Measurements from ENCODE around the gene RAB39B. TPM values are rescaled to one million over a fixed set of nuclear protein-coding genes. Genes with fewer than 3 reads are reported as not detected.
"Not testable (repeated sequence)": the region's sequence is repeated elsewhere in the genome, so short reads cannot be mapped to it uniquely, and the experiment has no call there.

The RAB39B gene
- total RNA-seq, 1 experiment from 2014 or later, result 8.0 TPM

- peaks cover 14% of the 10 kb centered on the region for H3K9me3 Mint-ChIP-seq
Measured at GRCh38 chrX:155270969-155271368, 6.7 kb upstream of the RAB39B start.

GRCh38 chrX:155267995-155268394 is 3.7 kb upstream of the RAB39B start:
- POLR2A ChIA-PET; ATAC-seq; H3K27me3 Mint-ChIP-seq (ENCODE audit: low read depth); H3K27ac Mint-ChIP-seq; CTCF ChIA-PET; H3K4me1 Mint-ChIP-seq; H3K4me3 Mint-ChIP-seq; DNase-seq (ENCODE audit: low spot score); H3K36me3 Mint-ChIP-seq: not testable (repeated sequence)
- H3K9me3 Mint-ChIP-seq, result peaks cover 14% of the 10 kb centered on the region

More at GRCh38 chrX:155270969-155271368, 6.7 kb upstream of the RAB39B start:
- ChIA-PET CTCF (no interaction called here), POLR2A (no interaction called here)
- no peaks in the 10 kb centered on the region for H3K4me1 Mint-ChIP-seq
- no peaks in the 10 kb centered on the region for H3K27me3 Mint-ChIP-seq (ENCODE audit: low read depth)
- TF ChIP-seq JAZF1 (CRISPR knock-in tag; IDR thresholded peaks at IDR 0.05) (no peak), TP53 (CRISPR knock-in tag; IDR thresholded peaks at IDR 0.05) (no peak), ZNF219 (CRISPR knock-in tag; IDR thresholded peaks at IDR 0.05; ENCODE audit: borderline replicate concordance) (no peak), STAT6 (CRISPR knock-in tag; conservative IDR thresholded peaks at IDR 0.05; ENCODE audit: low read depth) (no peak), ZNF317 (CRISPR knock-in tag; IDR thresholded peaks at IDR 0.05; ENCODE audit: borderline replicate concordance, low read depth) (peak; percentile 47; the same call in 1 of the 2 replicates), SMAD4 (CRISPR knock-in tag; IDR thresholded peaks at IDR 0.05) (no peak)
- peaks cover 2% of the 10 kb centered on the region; the same call in 1 of the 2 replicates for H3K36me3 Mint-ChIP-seq
- ATAC-seq (no peak), DNase-seq (ENCODE audit: low spot score) (no peak)
- H3K27ac Mint-ChIP-seq, result no peak overlapping the region
- no peak overlapping the region for H3K4me3 Mint-ChIP-seq

- ATAC-seq (no peak), DNase-seq (ENCODE audit: low spot score) (no peak)
- Mint-ChIP-seq H3K36me3 (peaks cover under 1% of the 10 kb centered on the region; the same call in 1 of the 2 replicates), H3K9me3 (peaks cover 5% of the 10 kb centered on the region), H3K4me3 (no peak overlapping the region), H3K4me1 (peaks cover 9% of the 10 kb centered on the region), H3K27me3 (ENCODE audit: low read depth) (no peaks in the 10 kb centered on the region), H3K27ac (no peak overlapping the region)
- TF ChIP-seq ZNF671 (CRISPR knock-in tag; IDR thresholded peaks at IDR 0.05) (no peak), ELF4 (CRISPR knock-in tag; IDR thresholded peaks at IDR 0.05; ENCODE audit: low read depth) (no peak), ZNF232 (CRISPR knock-in tag; IDR thresholded peaks at IDR 0.05) (no peak), E2F4 (CRISPR knock-in tag; IDR thresholded peaks at IDR 0.05; ENCODE audit: borderline replicate concordance, low read depth) (no peak), ZNF138 (CRISPR knock-in tag; conservative IDR thresholded peaks at IDR 0.05) (no peak), EMX1 (CRISPR knock-in tag; IDR thresholded peaks at IDR 0.05) (no peak)
- ChIA-PET POLR2A (no interaction called here), CTCF (no interaction called here)
Measured at GRCh38 chrX:155266439-155266838, 2.1 kb upstream of the RAB39B start.

GRCh38 chrX:155262970-155263754 is 1.1 kb downstream of the RAB39B start:
- no peak for ATAC-seq
- TF ChIP-seq GRHL2 (CRISPR knock-in tag; IDR thresholded peaks at IDR 0.05; ENCODE audit: insufficient replicate concordance, severe bottlenecking) (no peak), ZNF232 (CRISPR knock-in tag; IDR thresholded peaks at IDR 0.05) (no peak), STAT6 (CRISPR knock-in tag; conservative IDR thresholded peaks at IDR 0.05; ENCODE audit: low read depth) (no peak), SOX15 (CRISPR knock-in tag; IDR thresholded peaks at IDR 0.05) (no peak), ZNF416 (CRISPR knock-in tag; IDR thresholded peaks at IDR 0.05) (no peak), CREB1 (CRISPR knock-in tag; IDR thresholded peaks at IDR 0.05) (no peak), TCF7 (CRISPR knock-in tag; IDR thresholded peaks at IDR 0.05; ENCODE audit: low read depth) (no peak), USF2 (CRISPR knock-in tag; IDR thresholded peaks at IDR 0.05) (no peak), PRRX2 (CRISPR knock-in tag; IDR thresholded peaks at IDR 0.05) (no peak), FOXP1 (CRISPR knock-in tag; IDR thresholded peaks at IDR 0.05; ENCODE audit: borderline replicate concordance) (no peak), TEAD1 (CRISPR knock-in tag; IDR thresholded peaks at IDR 0.05) (no peak), NFYB (CRISPR knock-in tag; conservative IDR thresholded peaks at IDR 0.05; ENCODE audit: low read depth) (no peak), JAZF1 (CRISPR knock-in tag; IDR thresholded peaks at IDR 0.05) (no peak)

More at GRCh38 chrX:155262970-155263754, 1.1 kb downstream of the RAB39B start:
- H3K4me1 Mint-ChIP-seq, result peaks cover 12% of the 10 kb centered on the region
- no peak overlapping the region for H3K27ac Mint-ChIP-seq
- 0 out of 2 replicates have a peak, but pooled peaks cover 3% of the 10 kb centered on the region for H3K36me3 Mint-ChIP-seq
- H3K4me3 Mint-ChIP-seq, result peak overlapping the region; percentile 82
- H3K9me3 Mint-ChIP-seq, result no peaks in the 10 kb centered on the region
- no peaks in the 10 kb centered on the region for H3K27me3 Mint-ChIP-seq (ENCODE audit: low read depth)
- CTCF ChIA-PET, result interaction anchor here (0.9 kb wide), 1 partner anchor 47 kb away, joined by 3 read pairs; the partner anchor contains the start of gene VBP1
- POLR2A ChIA-PET, result no interaction called here
- no peak for DNase-seq (ENCODE audit: low spot score)

Data from WTC11 (cell line).